B cell (primary cell): ENCODE measurements around the gene CRACR2A.

Experiments used
- EZH2 ChIP-seq: IDR thresholded peaks from 2 replicates; pipeline ENCODE4 v1.6.1; 2012; ENCODE audit warnings: borderline replicate concordance, low read depth, mild to moderate bottlenecking, moderate library complexity, low read length; ENCODE audit not compliant: insufficient read depth, poor library complexity, severe bottlenecking
- TF ChIP-seq, protein P1 (sequence below): fragments of 200-600 bp; IDR thresholded peaks from one replicate; pipeline ENCODE4 v1.8.0; 2022; ENCODE audit warnings: antibody characterized with exemption, mild to moderate bottlenecking

GRCh38 chr12:3683670-3684069 lies 69.2 kb downstream of the CRACR2A start:
- TF ChIP-seq, protein P1, sequence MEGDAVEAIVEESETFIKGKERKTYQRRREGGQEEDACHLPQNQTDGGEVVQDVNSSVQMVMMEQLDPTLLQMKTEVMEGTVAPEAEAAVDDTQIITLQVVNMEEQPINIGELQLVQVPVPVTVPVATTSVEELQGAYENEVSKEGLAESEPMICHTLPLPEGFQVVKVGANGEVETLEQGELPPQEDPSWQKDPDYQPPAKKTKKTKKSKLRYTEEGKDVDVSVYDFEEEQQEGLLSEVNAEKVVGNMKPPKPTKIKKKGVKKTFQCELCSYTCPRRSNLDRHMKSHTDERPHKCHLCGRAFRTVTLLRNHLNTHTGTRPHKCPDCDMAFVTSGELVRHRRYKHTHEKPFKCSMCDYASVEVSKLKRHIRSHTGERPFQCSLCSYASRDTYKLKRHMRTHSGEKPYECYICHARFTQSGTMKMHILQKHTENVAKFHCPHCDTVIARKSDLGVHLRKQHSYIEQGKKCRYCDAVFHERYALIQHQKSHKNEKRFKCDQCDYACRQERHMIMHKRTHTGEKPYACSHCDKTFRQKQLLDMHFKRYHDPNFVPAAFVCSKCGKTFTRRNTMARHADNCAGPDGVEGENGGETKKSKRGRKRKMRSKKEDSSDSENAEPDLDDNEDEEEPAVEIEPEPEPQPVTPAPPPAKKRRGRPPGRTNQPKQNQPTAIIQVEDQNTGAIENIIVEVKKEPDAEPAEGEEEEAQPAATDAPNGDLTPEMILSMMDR = no peak
- no peak for TF ChIP-seq EZH2
